Activated T-cell treated with anti-CD3 and anti-CD28 coated beads, Interleukin-2, amount 50 U/mL, for 1 hour (primary cell): Measurements from ENCODE around the gene TRIM50.
"Not testable (repeated sequence)": the region's sequence is repeated elsewhere in the genome, so short reads cannot be mapped to it uniquely, and the experiment has no call there.

Source experiments
- DNase-seq: peaks from one replicate; pipeline ENCODE4 v3.0.0-alpha.2; 2020

TRIM50 gene

DNA sequence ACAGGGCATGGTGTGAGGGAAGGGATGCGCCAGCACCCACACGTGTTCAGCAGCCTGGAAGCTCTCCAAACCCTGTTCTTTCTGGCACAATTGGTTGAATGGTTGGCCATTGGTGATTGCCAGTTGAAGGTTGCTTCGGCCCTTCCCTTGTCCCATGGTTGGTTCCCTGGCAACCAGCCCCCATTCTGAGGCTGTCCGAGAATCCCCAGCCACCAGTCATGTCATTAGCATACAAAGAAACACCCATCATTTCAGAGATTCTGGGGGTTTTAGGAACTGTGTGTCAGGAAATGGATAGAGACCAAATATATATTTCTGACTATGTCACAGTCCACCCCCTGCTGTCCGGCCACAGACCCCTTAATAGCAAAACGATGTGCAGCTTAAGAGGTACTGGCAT lies 21.9 kb upstream of the TRIM50 start:
- no peak for DNase-seq

DNA sequence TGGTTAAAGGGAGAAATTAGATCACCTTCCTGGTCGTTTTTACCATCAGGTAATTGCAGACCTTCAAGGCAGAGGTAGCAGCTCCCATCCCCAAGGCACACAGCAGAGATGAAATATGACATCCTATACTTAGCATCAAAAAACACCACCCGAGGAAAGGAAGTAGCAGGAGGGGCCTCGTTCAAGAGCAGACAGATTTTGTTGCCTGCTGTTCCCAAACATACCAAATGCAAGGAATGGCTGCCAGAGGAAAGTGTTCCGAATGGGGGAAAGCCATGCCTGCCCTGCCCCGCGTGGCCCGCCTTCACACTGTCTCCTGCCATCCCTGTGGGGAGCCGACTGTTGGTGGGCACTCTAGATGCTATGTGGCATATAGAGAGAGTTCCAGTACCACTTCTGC lies 18.1 kb upstream of the TRIM50 start:
- DNase-seq, result no peak

- no peak for DNase-seq
Measured at GRCh38 chr7:73345538-73345937, 17.7 kb upstream of the TRIM50 start.

DNA sequence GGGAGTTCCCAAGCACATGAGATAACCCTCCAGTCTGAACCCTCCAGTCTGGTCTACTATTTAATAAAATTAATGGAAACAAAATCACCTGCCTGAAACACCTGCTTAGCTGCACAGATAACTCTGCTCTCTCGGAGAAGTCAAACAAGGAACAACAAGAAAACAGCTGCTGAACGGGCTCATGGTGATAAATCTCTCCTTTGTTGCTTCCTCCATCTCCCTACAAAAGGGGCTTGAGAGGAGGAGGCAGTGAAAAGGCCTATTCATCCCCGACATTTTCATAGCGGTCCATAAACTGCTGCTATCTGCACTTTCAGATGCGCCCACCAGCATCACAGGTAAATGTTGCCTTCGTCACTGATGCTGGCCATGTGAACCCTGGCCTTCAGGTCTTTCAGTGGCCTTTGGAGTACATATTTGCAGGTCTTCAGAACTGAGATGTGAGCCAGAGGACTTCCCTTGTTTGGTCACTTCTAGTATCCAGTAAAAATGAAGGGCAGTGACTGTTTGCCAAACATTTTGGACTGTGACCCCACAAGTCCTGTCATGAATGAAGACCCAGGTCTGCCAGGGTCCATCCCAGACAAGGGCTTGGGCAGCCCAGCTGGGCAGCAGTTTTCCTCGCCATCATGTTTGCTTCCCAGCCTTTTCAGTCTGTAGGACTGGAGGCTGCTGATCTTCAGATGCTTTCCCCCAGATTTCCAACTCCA lies 15.9 kb upstream of the TRIM50 start:
- DNase-seq, result no peak

- DNase-seq, result no peak
Measured at GRCh38 chr7:73342645-73343044, 14.8 kb upstream of the TRIM50 start.

DNA sequence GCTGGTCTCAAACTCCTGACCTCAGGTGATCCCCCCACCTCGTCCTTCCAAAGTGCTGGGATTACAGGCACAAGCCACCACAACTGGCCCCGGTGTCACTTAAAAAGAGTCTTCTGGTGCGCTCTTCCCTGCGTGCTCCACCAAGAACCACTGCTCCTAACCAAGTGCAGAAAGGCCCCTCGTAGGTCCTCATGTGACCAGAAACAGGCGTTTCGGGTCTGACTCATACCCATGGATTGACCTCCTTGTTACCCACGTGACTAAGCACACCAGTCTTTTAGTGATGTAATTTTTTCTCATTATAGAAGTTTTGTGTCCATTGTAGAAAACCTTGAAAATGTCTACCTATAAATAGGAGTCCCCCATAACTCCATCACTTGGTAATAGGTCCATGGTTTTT lies 14.0 kb upstream of the TRIM50 start:
- DNase-seq, result no peak

- DNase-seq, result no peak
Measured at GRCh38 chr7:73340514-73340913, 12.6 kb upstream of the TRIM50 start.

- DNase-seq, result no peak
Measured at GRCh38 chr7:73338321-73338720, 10.4 kb upstream of the TRIM50 start.

DNA sequence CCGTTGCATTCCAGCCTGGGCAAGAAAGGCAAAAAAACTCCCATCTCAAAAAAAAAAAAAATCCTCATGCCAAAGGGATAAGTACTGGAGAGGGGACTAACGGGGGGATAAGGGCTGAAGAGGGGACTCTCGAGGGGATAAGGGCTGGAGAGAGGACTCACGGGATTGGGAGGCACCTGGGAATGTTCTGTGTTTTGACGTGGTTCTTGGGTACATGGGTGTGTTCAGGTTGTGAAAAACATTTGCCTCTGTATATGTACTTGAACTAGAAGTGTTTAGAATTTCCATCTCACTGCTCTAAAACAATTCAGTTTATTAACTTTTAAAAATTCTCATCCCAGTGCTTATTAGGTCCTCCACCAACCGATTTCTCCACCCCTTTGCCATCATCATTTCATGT lies 4.6 kb upstream of the TRIM50 start:
- DNase-seq, result no peak

DNA sequence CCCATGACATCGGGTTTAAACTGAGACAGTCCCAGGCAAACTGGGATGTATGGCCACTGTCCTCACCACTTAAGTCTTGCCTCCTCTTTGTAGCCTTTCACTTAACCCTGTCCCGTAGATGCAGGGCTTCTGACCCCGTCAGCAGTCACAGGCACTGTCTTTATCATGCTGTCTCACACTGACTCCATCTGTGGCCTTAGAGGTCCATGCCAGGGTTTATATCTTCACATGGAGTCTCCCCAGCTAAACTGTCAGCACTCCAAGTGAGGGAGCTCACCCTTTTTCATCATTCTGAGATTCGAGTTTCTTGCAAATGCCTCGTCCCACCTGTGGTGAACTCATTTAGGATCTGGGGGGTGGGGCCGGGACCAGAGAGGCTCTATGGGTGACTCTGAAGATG lies 2.9 kb upstream of the TRIM50 start:
- no peak for DNase-seq

DNA sequence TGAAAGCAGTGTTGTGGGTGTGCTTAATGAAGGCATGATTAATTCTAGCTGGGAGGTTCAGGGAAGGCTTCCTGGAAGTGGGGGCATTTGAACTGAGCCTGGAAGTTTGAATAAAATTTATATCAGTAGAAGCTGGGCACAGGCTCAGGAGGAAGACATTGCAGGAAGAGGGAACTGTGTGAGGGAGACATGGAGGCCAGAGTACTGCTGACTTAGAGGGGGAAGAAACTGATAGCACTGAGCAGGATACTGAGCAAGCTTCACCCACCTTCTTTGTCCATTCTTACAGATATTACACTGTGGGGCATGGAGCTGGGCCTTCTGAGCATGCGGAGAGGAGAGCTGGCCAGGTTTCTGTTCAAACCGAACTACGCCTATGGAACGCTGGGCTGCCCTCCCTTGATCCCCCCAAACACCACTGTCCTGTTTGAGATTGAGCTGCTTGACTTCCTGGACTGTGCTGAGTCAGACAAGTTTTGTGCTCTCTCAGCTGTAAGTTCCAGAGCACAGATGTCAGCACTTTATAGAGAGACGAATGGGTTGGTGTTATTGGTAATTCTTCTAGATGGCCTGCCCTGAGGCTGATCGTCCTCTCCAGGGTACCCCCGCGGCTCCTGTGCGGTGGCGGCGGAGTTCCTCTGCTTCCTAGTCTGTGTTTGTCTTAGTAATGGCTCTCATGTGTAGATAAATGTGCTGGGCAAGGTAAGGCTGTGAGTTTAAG lies 2.1 kb upstream of the TRIM50 start:
- no peak for DNase-seq

GRCh38 chr7:73328696-73329095 lies 814 bp upstream of the TRIM50 start:
- no peak for DNase-seq

GRCh38 chr7:73327449-73327848 lies 433 bp downstream of the TRIM50 start:
- not testable (repeated sequence) for DNase-seq

DNA sequence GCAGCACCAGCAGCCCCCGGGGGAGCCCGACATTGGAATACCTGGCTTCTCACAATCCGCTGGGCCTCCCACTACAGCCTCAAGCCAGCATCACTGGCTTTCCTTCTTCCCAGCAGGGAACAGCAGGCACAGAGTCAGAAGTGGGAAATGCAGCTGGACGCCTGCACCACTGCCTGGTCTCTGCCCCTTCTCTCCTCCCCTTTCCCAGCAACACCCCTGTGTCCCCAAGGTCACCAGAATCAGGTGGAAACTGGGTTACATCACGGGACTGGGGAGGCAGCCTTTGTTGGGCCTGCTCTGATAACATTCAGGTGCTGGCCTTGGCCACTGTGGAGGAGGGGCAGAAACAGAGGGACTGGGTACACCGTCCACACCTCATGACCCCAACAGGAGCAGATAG lies 2.5 kb downstream of the TRIM50 start:
- not testable (repeated sequence) for DNase-seq

DNA sequence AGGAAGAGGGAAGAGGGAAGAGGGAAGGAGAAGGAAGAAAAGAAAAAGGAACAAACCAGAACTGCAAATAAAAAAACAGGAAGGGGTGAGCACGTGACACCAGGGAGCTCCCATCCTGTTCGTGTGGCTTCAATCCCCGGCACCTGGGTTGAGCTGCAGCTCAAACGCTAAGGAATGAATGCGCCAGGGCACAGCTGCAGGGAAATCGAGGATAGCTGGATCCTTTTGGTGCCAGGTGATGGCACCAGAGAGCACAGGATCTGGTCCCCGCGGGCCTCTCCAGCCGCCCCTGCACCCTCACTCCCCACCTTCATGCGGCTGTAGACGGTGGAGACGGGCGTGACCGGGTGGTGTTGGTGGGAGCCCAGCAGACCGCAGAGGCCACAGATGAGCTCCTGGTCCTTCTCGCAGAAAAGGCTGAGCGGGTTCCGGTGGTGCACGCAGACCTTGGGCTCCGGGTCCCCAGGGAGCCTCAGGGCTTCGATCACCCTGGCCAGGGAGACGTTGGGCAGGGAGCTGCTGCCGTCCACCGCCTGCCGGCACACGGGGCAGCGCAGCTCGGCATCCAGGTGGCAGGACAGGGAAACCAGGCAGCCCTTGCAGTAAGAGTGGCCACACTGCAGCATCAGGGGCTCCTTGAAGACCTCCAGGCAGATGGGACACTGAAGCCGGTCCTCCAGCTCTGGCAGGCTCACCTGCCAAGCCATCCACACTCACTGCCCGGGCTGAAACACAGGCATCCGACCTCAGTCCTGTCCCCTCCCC lies 3.6 kb downstream of the TRIM50 start:
- peak; percentile 57 for DNase-seq

- not testable (repeated sequence) for DNase-seq
Measured at GRCh38 chr7:73323434-73324080, 4.3 kb downstream of the TRIM50 start.

GRCh38 chr7:73320009-73320408 lies 7.9 kb downstream of the TRIM50 start:
- not testable (repeated sequence) for DNase-seq

- DNase-seq, result not testable (repeated sequence)
Measured at GRCh38 chr7:73319541-73319940, 8.3 kb downstream of the TRIM50 start.

DNA sequence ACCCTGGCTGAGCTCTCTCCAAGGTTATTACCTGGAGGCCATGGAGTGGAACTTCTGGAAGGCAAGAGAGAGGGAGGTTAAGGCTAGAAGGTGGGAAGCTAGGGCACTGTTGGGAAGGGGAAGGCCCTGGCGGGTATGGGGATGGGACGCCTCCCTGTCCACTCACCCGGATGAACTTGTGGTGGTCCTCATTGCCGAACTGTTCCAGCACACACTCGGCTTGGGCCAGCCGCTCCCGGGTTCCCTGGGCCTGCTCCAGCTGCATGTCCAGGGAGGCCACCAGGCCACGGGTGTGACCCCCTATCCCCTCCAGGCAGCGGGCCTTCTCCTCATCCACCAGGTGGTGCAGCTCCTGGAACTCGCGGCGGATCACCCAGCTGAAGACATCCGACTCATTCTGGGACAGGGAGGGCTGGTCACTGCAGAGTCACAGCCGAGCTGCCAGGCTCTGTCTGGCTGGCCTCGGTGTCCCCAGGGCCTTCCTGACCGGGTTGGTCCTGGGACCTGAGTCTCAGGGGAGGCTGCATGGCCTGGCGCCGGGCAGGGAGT lies 9.2 kb downstream of the TRIM50 start:
- DNase-seq, result not testable (repeated sequence)

- no peak for DNase-seq
Measured at GRCh38 chr7:73316521-73316920, 11.4 kb downstream of the TRIM50 start.

DNA sequence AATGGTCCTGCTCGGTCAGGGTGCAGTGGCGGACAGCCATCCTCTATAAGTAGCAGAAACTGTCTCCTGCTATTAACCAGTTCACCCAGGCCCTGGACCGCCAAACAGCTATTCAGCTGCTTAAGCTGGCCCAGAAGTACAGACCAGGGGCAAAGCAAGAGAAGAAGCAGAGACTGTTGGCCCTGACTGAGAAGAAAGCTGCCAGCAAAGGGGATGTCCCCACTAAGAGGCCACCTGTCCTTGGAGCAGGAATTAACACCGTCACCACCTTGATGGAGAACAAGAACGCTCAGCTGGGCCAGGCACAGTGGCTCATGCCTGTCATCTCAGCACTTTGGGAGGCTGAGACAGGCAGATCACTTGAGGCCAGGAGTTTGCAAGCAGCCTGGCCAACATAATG lies 13.6 kb downstream of the TRIM50 start:
- DNase-seq, result no peak

DNA sequence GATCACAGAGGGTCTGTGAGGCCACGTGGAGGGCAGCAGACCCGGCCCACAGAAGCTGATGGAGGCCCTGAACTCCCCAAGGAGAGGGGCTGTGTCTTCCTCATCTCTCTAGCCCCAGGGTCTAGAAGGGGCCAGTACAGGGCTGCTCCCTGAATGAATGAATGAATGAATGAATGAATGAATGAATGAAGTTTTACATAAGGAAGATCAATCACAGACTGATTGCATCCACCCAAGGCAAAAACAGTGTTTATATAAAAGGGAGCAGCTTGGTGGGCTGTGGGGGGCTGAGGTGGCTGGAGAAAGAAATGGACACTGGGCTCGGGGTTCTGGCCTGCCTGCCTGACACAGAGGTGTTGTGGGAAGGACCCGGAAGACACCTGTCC lies 14.4 kb downstream of the TRIM50 start:
- no peak for DNase-seq
